ENCODE measurements around the gene SCYL3. TPM values are rescaled to one million over a fixed set of nuclear protein-coding genes. Genes with fewer than 3 reads are reported as not detected.

Gene SCYL3
- 10 to 100 TPM; 17.7 to 22.0 (median 20.4) TPM for total RNA-seq

- no peaks in the 10 kb centered on the region for H3K36me3 ChIP-seq
- peak within 1 kb of the TSS; percentile 77 to 93 (median 86) for H3K4me3 ChIP-seq
- no peaks in the 10 kb centered on the region for H3K9me3 ChIP-seq
- H3K27me3 ChIP-seq = no peaks in the 10 kb centered on the region
- DNase-seq = peak; percentile 92 to 97 (median 92)
- peak; percentile 79 to 90 for TF ChIP-seq POLR2A (IDR thresholded peaks at IDR 0.05)
- TF ChIP-seq CTCF (IDR thresholded peaks at IDR 0.05) = peak in 2 of 6 experiments; percentile 3 to 19
- peaks cover 0 to 19% (median 4%) of the 10 kb centered on the region in 4 donors for H3K4me1 ChIP-seq
- peak within 1 kb of the TSS; percentile 97 to 98 (median 98) for H3K27ac ChIP-seq
Measured at GRCh38 chr1:169893645-169894423, at the start of gene SCYL3. SCYL3 (minus strand) TSS chr1:169893896; CDS start chr1:169888840, 5,056 bp downstream.

- H3K27ac ChIP-seq = no peak overlapping the region
- DNase-seq = no peak
Measured at GRCh38 chr1:169941982-169942830, 48.5 kb upstream of the SCYL3 start.

GRCh38 chr1:169933984-169934725 lies 40.5 kb upstream of the SCYL3 start:
- TF ChIP-seq POLR2A (IDR thresholded peaks at IDR 0.05) = no peak
- TF ChIP-seq CTCF (IDR thresholded peaks at IDR 0.05) = no peak
- Histone ChIP-seq H3K36me3 (no peaks in the 10 kb centered on the region), H3K4me1 (no peaks in the 10 kb centered on the region), H3K4me3 (no peak overlapping the region), H3K27me3 (no peaks in the 10 kb centered on the region), H3K9me3 (no peaks in the 10 kb centered on the region), H3K27ac (no peak overlapping the region)
- DNase-seq = no peak

More at GRCh38 chr1:169941982-169942830, 48.5 kb upstream of the SCYL3 start:
- H3K27me3 ChIP-seq = no peaks in the 10 kb centered on the region
- H3K4me3 ChIP-seq = no peak overlapping the region
- no peaks in the 10 kb centered on the region for H3K4me1 ChIP-seq
- H3K36me3 ChIP-seq = peaks cover 0 to 5% (median 0%) of the 10 kb centered on the region in 3 donors
- H3K9me3 ChIP-seq = no peaks in the 10 kb centered on the region
- TF ChIP-seq CTCF (IDR thresholded peaks at IDR 0.05) = no peak
- TF ChIP-seq POLR2A (IDR thresholded peaks at IDR 0.05) = no peak

- Histone ChIP-seq H3K9me3 (no peaks in the 10 kb centered on the region), H3K27ac (no peak overlapping the region), H3K36me3 (no peaks in the 10 kb centered on the region), H3K27me3 (no peaks in the 10 kb centered on the region), H3K4me3 (no peak overlapping the region), H3K4me1 (no peaks in the 10 kb centered on the region)
- no peak for DNase-seq
- TF ChIP-seq CTCF (IDR thresholded peaks at IDR 0.05) (no peak), POLR2A (IDR thresholded peaks at IDR 0.05) (no peak)
Measured at GRCh38 chr1:169931795-169932231, 38.1 kb upstream of the SCYL3 start.

GRCh38 chr1:169929210-169929526 lies 35.5 kb upstream of the SCYL3 start:
- Histone ChIP-seq H3K4me1 (no peaks in the 10 kb centered on the region), H3K27ac (no peak overlapping the region), H3K4me3 (no peak overlapping the region), H3K27me3 (no peaks in the 10 kb centered on the region), H3K9me3 (no peaks in the 10 kb centered on the region), H3K36me3 (no peaks in the 10 kb centered on the region)
- no peak for DNase-seq
- no peak for TF ChIP-seq CTCF (IDR thresholded peaks at IDR 0.05)

Measured in Peyer's patch (tissue), 4 donors.